Mononuclear cell (primary cell): Measurements from ENCODE around the gene PHB1. TPM values are rescaled to one million over a fixed set of nuclear protein-coding genes. Genes with fewer than 3 reads are reported as not detected.
A peak's percentile ranks its signal among the peaks of the same experiment; 100 is the strongest.
"Not testable (repeated sequence)": the region's sequence is repeated elsewhere in the genome, so short reads cannot be mapped to it uniquely, and the experiment has no call there.

Experiments
- H3K27me3 ChIP-seq: 2 replicates; pipeline ENCODE4 v1.6.0; 2011; ENCODE audit warnings: low read length, control low read depth; ENCODE audit not compliant: insufficient read depth
- H3K4me1 ChIP-seq: 2 replicates; pipeline ENCODE4 v1.5.1; 2011; ENCODE audit warnings: mild to moderate bottlenecking, low read length, control low read depth; ENCODE audit not compliant: insufficient read depth
- H3K4me3 ChIP-seq: 2 replicates; pipeline ENCODE4 v1.5.1; 2011; ENCODE audit warnings: mild to moderate bottlenecking, low read length, moderate library complexity
- H3K9me3 ChIP-seq: 2 replicates; pipeline ENCODE4 v1.5.1; 2011; ENCODE audit warnings: low read depth, mild to moderate bottlenecking, control low read depth, low read length
- total RNA-seq: library from RNA; depleted of rRNA; stranded (reverse); fragments of >200 nt; gene quantifications from one replicate; pipeline ENCODE4 v1.2.3, GENCODE V29; 2012

The PHB1 gene
- total RNA-seq, 1 donor: 28.7 TPM

DNA sequence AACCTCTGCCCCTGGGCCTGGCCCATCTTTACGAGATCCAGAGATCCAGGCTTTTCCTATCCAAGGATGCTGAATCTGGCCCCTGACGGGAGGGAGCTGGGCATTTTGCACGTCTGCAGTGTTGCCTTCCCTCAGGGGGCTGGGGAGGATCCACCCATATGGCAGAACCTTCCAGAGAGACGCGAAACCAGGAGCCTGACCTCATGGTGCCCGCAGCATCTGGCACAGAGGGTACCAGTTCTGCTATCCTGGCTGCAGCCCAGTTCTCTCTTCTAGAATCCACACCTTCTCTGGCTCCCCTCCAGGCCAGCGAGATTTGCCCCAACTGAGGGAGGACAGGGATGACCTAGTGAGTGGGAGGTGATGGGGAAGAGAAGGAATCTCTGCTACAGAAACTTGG is 32.1 kb downstream of the PHB1 start:
- Histone ChIP-seq H3K9me3 (no peaks in the 10 kb centered on the region), H3K27me3 (no peaks in the 10 kb centered on the region), H3K4me3 (no peak overlapping the region), H3K4me1 (peaks cover 20% of the 10 kb centered on the region)

DNA sequence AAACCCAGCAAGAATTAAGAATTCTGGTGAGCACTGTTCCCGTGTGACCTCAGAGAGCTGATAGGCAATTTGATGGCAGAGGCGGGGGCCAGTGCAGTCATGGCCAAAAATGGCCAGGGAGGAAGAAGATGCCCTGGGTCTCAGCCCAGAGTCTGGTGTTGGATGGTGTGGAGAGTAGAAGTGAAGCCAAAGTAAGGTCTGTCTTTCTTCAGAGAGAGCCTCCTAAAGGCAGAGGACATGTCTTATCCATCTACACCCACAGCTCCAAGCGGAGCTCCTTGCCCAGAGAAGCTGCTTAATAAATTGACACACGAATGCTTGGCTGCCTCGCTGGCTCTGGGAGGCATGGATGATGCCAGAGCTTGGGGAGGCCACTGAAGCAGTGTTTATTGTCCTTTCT is 32.9 kb downstream of the PHB1 start:
- Histone ChIP-seq H3K4me3 (no peak overlapping the region), H3K4me1 (peaks cover 14% of the 10 kb centered on the region), H3K9me3 (no peaks in the 10 kb centered on the region), H3K27me3 (no peaks in the 10 kb centered on the region)

DNA sequence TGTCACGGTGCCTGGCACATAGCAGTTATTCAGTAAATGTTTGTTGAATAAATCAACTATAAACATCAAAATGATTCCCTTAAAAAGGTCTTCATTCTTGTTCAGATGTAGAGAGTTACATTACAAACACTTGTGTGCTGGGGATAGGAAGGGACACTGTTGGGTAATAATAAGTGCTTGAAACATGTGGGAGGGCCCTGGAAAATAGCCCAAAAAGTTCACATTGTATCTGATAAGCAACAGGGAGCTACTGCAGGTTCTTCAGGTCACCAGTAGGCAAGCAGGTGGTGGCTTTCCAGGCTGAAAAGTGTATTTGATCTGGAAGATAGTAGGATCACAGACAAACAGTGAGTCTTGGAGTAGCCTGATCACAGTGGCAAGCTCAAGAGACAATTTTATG is 33.6 kb downstream of the PHB1 start:
- Histone ChIP-seq H3K4me3 (no peak overlapping the region), H3K4me1 (peaks cover 14% of the 10 kb centered on the region), H3K9me3 (no peaks in the 10 kb centered on the region), H3K27me3 (no peaks in the 10 kb centered on the region)

DNA sequence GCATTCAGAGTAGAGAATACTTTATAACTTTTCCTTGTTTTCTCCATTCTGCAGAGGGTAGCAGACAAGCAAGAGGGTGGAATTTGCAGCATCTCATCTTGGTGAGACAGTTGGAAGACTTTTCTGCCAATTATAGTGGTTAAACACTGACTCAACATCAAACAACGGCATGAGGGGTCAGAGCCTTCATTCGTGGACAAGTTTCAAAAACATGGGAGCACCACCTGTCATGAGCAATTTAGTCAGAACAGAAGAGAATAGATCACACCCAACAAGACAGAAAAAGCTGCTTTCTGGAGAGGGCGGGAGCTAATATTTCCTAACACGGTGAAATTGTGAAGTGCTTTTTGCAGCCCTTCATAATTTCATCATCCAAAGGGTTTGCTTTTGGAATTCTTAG is 34.8 kb downstream of the PHB1 start:
- Histone ChIP-seq H3K4me3 (no peak overlapping the region), H3K4me1 (peaks cover 14% of the 10 kb centered on the region), H3K27me3 (no peaks in the 10 kb centered on the region), H3K9me3 (no peaks in the 10 kb centered on the region)

DNA sequence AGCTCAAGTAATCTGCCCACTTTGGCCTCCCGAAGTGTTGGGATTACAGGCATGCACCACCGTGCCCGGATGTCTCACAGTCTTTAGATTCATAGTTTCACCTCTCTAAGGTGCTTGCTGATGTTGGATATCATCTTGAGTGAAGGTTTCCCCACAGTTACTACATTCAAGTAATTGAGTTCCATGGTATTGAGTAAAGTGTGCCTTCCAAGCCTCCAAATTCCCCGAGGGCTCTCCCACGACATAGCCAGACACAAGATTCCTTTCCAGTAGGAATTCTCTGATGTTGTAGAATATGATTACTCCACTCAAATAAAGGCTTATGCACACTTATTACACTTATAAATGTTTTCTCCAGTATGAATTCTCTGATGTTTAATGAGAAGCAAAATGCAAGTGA is 36.4 kb downstream of the PHB1 start:
- Histone ChIP-seq H3K9me3 (no peaks in the 10 kb centered on the region), H3K27me3 (no peaks in the 10 kb centered on the region), H3K4me1 (peaks cover 18% of the 10 kb centered on the region), H3K4me3 (no peak overlapping the region)

DNA sequence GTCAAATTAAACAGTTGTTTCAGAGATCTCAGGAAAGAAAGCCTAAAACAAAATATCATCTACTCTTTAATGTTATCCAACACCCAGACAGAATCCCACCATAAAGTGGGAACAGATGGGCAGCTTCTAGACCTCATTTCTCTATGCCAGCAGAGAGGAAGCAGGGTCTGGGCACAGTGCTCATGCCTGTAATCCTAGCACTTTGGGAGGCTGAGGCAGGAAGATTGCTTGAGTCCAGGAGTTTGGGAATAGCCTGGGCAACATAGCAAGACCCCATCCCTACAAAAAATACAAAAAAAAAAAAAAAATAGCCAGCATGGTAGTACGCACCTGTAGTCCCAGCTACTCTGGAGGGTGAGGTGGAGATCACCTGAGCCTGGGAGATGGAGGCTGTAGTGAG is 39.1 kb downstream of the PHB1 start:
- Histone ChIP-seq H3K9me3 (no peaks in the 10 kb centered on the region), H3K27me3 (no peaks in the 10 kb centered on the region), H3K4me3 (no peak overlapping the region), H3K4me1 (peaks cover 35% of the 10 kb centered on the region)

DNA sequence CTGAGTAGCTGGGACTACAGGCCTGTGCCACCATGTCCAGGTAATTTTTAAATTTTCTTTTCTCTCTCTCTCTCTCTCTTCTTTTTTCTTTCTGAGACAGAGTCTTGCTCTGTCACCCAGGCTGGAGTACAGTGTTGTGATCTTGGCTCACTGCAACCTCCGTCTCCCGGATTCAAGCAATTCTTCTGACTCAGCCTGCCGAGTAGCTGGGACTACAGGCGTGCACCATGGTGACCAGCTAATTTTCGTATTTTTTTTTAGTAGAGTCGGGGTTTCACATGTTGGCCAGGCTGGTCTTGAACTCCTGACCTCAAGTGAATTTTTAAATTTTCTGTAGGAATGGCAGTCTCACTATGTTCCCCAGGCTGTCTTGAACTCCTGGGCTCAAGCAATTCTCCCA is 41.6 kb downstream of the PHB1 start:
- Histone ChIP-seq H3K4me3 (no peak overlapping the region), H3K27me3 (no peaks in the 10 kb centered on the region), H3K4me1 (peaks cover 47% of the 10 kb centered on the region), H3K9me3 (no peaks in the 10 kb centered on the region)

DNA sequence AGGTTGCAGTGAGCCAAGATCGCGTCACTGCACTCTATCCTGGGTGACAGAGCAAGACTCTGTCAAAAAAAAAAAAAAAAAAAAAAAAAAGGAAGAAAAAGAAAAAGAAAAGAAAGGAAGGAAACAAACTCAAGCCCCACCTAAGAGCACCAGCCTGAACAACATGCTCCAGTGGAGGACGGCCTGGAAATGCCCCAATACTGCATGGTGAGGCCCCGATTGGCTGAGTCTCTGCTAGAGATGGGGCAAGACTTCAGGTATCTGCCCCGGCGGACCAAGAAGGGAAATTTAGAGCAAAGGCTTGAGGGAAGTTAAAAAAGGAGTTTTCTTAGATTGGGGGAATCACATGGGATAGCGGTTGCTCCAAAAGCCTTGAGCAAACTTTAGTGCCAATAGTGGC is 42.3 kb downstream of the PHB1 start:
- Histone ChIP-seq H3K27me3 (no peaks in the 10 kb centered on the region), H3K4me1 (peaks cover 47% of the 10 kb centered on the region), H3K4me3 (no peak overlapping the region), H3K9me3 (no peaks in the 10 kb centered on the region)

DNA sequence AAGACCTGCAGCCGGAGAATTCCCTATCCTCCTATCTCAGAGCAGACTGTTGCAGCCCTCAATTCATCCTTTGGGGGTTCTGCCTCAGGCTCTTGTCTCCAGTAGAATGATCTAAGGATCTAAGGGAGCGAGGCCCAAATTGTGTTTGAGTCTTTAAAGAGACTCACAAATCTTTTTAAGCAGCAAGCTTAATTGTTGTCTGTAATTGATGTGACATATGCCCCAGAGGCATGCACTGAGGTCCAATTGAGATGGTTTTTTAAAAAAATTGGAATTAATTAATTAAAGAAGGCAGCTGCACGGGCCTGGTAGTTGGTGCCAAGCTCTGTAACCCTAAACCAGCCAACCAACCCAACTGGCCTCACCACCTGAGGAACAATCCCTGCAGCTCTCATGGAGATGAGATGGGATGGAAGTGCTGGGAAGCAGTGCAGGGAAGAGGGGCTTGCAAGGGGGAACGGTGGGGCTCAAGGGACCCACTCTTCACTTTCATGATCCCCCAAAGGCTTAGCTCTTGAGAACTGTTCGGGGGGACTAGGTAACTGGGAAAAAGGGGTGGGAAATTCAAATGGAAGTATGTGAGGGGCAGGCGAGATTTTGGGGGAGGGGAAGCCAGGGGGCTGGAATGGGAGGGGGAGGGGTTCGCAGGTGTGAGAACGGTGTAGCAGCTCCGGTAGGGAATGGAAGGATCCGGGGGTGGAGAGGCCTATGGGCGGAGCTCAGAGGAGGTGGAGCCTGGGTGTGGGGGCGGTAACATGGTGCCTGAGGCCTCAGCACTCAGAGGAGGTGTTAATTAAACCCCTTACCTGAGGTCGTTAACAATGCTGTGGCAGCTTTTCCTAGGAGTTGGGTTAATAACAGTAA is 43.5 kb downstream of the PHB1 start:
- H3K4me3 ChIP-seq: no peak overlapping the region
- H3K9me3 ChIP-seq: no peaks in the 10 kb centered on the region

DNA sequence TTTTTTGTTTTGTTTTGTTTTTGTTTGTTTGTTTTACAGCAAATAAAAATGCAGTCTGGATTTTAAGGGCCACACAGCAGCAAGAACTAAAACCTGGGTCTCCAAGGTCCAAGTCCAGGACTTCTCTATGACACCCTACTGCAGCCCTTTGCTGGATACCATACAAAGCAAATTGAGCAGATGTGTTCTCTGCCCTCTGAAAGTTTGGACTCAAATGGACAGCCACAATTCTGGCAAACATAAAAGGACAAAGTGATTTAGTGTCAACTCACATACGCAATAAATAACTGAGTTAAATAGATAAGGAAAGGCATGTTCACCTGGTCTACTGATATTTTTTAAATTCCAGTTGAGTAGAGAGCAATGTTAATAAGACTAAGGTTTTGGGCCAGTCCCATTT is 44.9 kb downstream of the PHB1 start:
- Histone ChIP-seq H3K4me3 (no peak overlapping the region), H3K4me1 (peaks cover 58% of the 10 kb centered on the region), H3K9me3 (no peaks in the 10 kb centered on the region), H3K27me3 (no peaks in the 10 kb centered on the region)

More for the DNA sequence above, 43.5 kb downstream of the PHB1 start:
- peaks cover 48% of the 10 kb centered on the region for H3K4me1 ChIP-seq
- no peaks in the 10 kb centered on the region for H3K27me3 ChIP-seq

DNA sequence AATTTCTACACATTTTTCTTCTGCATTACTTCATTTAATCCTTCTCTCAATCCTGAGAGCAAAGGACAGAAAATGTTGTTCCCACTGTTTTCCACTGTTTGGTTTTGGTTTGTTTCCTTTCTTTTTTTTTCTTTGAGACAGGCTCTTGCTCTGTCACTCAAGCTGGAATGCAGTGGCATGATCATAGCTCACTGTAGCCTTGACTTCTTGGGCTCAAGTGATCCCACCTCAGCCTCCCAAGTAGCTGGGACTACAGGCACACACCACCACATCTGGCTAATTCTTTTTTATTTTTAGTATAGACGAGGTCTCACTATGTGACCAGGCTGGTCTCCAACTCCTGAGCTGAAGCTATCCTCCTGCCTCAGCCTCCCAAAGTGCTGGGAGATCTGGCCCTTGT is 45.6 kb downstream of the PHB1 start:
- peaks cover 58% of the 10 kb centered on the region for H3K4me1 ChIP-seq
- no peaks in the 10 kb centered on the region for H3K9me3 ChIP-seq
- no peaks in the 10 kb centered on the region for H3K27me3 ChIP-seq
- no peak overlapping the region for H3K4me3 ChIP-seq

DNA sequence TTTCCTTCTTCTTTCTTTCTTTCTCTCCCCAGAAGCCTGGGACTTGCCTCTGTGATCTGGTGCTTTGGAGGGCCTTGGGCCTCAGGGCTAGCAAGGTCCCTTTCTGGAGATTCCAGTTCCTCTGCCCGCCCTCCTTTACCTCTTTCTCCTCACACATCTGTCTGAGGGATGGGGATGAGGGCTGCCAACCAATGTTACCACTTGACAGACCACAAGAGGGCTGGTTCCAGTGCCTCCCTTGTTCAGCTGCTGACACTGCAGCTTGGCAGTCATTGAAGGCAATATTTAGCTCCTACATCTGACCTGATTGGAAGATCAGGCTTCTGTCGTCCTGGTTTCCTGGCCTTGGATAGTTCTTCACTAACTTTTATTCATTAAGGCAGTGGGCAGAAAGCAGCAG is 49.0 kb downstream of the PHB1 start:
- H3K4me1 ChIP-seq: peaks cover 42% of the 10 kb centered on the region
- H3K4me3 ChIP-seq: no peak overlapping the region
- no peaks in the 10 kb centered on the region for H3K9me3 ChIP-seq
- no peaks in the 10 kb centered on the region for H3K27me3 ChIP-seq

DNA sequence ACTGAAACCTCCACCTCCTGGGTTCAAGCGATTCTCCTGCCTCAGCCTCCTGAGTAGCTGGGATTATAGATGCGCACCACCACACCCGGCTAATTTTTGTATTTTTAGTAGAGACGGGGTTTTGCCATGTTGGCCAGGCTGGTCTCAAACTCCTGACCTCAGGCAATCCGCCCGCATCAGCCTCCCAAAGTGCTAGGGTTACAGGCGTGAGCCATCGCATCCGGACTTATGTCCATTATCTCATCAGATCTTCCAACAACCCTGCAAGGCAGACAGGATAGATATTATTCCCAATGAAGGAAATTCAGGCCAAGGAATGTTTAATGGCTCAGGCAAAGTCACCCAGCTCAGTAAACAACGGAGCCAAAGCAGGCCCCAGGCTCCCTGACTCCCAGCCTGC is 49.6 kb downstream of the PHB1 start:
- not testable (repeated sequence) for H3K27me3 ChIP-seq
- peaks cover 42% of the 10 kb centered on the region for H3K4me1 ChIP-seq

DNA sequence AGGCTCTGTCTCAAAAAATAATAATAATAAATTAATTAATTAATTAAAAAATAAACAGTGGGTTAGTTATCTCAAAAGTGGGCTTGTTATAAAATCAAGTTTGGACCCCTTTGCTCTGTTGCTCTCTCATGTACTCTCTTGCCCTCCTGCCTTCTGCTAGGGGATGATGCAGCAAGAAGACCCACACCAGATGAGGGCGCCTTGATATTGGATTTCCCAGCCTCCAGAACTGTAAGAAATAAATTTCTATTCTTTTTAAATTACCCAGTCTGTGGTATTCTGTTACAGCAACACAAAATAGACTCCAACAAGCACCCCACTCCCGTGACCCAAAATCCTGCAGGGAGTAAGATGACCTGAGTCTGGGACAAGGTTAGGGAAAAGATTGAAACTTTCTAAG is 50.6 kb downstream of the PHB1 start:
- Histone ChIP-seq H3K4me3 (no peak overlapping the region), H3K4me1 (peaks cover 43% of the 10 kb centered on the region), H3K9me3 (no peaks in the 10 kb centered on the region), H3K27me3 (no peaks in the 10 kb centered on the region)

More for the DNA sequence above, 49.6 kb downstream of the PHB1 start:
- not testable (repeated sequence) for H3K4me3 ChIP-seq, H3K9me3 ChIP-seq

DNA sequence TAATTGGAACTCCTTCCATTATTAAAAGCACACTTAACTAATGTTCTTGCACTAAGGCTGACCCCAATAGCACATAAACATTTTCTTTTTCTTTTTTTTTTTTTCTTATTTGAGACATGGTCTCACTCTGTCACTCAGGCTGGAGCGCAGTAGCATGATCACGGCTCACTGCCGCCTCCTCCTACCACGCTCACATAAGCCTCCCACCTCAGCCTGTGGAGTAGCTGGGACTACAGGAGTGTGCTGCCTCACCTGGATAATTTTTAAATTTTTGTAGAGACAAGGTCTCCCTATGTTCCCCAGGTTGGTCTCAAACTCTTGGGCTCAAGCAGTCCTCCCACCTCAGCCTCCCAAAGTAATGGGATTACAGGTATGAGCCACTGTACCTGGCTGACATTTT is 51.4 kb downstream of the PHB1 start:
- Histone ChIP-seq H3K4me1 (peaks cover 43% of the 10 kb centered on the region), H3K27me3 (no peaks in the 10 kb centered on the region), H3K9me3 (no peaks in the 10 kb centered on the region), H3K4me3 (no peak overlapping the region)

DNA sequence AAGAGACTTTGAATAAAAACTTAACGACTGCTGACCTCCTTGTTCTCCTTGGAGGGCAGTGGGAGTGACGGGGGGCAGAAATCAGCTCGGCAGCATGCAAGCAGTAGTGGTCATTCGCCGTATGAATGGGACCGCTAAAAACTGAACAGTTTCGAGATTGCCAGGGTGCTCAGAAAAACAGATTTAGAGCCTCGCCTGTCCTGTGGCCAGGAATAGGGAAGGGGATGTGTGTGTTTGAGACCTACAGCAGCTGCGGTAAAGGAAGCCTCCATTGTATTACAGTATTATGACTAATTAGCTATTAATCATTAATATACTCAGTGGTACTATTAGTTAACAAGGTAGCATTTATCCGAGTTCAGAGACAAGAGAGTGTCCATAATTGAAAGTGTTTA is 52.0 kb downstream of the PHB1 start:
- H3K9me3 ChIP-seq: no peaks in the 10 kb centered on the region
- H3K4me3 ChIP-seq: peak overlapping the region; percentile 90
- peaks cover 48% of the 10 kb centered on the region for H3K4me1 ChIP-seq
- no peaks in the 10 kb centered on the region for H3K27me3 ChIP-seq
